CD4-positive, alpha-beta T cell treated with Interleukin-4 for 1 hour (primary cell): ENCODE measurements around the gene GUCA2B.
A peak's percentile ranks its signal among the peaks of the same experiment; 100 is the strongest.

Experiments
- DNase-seq, 2 donors: peaks; one replicate each; pipeline ENCODE4 v3.0.0-alpha.2; 2020 to 2022

Gene GUCA2B

DNA sequence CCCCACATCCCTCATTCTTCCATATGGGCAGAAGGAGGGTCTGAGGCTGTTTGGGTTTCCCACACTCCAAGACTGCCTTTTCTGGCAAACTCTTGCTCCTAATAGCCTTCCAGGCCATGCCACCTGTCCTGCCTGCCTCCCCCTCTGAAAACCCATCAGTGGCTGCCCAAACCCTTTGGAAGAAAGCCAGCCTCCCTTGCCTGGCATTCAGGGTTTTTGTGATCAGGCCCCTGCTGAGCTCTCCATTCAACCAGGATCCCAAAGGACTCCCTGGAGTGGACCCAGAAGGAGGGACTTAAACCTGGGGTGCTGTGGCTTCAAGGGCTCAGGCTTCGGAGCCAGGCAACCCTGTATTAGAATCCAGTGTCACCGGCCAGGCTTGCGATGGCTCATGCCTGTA is 15.6 kb downstream of the GUCA2B start:
- DNase-seq, result no peak

DNA sequence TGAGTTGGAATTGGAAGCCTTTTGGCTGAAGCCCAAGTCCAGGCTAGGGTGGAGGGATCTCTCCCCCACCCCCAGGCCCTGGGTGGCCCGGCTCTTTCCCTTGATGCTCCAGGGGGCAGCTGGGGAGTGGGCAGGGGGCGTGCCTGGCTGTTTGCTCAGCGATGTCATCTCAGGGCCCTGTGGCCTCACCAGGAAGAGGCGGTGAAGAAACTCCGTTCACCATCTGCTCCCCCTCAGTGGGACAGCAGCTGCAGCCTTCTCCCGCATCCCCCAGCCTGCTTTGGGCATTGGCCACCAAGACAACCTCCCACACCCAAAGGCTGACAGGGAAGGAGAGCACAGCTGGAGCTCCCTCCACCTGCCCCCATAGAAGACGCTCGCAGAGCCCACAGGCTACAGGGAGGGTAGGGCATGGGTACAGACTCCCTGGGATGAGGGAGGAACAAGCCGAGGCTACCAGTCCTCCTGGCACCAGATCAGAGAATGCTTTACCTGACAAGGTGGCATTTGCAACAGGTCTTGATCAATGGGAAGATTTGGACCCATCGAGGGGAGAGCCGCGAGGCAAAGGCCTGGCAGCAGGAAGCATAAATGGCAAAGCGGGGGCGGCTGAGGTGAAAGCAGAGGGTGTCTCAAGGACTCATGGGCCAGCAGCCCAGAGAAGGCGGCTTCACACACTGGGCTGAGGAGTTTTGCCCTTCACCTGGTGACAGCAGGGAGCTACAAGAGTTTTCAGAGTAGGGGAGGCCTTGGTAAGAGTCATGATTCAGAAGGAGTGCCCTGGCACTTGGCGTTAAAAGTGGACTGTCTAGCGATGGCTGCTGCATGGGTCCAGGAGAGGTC is 17.8 kb downstream of the GUCA2B start:
- DNase-seq, result no peak

DNA sequence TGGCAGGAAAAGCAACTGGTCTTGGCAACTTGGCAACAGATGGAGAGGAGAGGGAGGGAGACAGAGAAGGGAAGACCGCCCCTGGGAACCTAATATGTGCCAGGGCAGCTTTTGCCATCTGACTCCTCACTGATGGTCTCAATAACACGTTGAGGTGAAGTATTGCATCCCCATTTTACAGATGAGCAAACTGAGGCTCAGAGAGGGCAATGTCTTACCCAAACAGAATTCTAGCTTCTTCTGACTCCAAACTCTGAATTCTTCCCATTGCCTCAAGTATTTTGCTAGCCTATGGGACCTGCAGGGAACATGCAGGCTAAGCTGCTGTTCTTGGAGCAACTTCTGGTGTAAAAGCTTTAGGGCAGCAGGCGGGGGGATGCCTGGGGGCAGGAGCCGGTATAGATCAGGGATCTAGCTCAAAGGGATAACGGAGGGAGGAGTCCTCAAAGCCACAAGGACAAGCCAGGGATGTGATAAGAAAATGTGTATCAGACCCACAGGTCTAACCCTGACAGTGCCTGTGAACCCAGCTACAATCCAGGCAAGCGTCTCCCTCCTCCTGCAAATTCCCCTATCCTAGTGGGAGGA is 18.6 kb downstream of the GUCA2B start:
- DNase-seq, result no peak

GRCh38 chr1:42172381-42173133 is 19.3 kb downstream of the GUCA2B start:
- no peak for DNase-seq

GRCh38 chr1:42173155-42173933 is 20.1 kb downstream of the GUCA2B start:
- peak; percentile 55 to 61 for DNase-seq

GRCh38 chr1:42173961-42174735 is 20.9 kb downstream of the GUCA2B start:
- no peak for DNase-seq

- DNase-seq, result no peak
These were observed 22.3 kb downstream of the GUCA2B start for GRCh38 chr1:42175314-42176054.

DNA sequence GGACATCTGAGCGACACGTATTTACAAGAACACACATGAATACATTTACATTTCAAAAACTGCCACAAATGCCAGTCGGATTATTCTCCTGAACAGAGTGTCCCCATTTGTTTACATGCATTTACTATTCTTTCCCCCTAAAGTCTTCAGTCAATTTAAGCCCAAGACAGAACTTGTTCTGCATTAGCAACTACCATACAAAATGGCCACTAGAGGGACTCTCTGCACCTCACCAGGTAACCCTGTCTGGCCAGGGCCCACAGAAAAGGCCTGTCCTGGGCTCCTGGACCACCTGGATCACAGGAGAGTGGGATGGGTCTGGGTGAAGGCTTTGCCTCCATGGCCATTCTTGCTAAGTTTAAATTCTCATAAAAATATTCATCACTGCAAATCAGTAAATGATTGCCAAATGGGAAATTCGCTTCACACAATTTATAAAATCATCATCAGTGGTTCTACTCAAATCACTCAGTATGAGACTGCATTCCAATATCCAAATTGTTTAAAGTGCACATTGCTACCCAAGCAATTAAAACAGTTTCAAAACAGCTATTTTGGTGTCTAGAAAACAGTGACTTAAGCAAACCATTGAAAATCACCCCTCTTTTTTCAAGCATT is 23.8 kb downstream of the GUCA2B start:
- peak in 1 of 2 donors; percentile 46 for DNase-seq

- no peak for DNase-seq
These were observed 24.4 kb downstream of the GUCA2B start for GRCh38 chr1:42177541-42177981.

DNA sequence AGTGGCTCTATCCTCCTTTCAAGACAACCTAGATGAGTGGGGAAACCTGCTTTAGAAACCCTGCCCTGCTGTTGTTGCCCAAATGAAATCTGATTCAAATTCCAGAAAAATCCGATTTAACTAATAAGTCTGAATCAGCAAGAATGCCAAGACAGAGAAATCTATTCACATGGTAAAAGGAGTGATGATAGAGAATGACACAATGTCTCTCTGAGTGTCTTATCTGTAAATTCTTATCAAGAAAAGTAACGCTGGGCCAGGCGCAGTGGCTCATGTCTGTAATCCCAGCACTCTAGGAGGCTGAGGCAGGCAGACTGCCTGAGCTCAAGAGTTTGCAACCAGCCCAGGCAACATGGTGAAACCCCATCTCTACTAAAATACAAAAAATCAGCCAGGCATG is 25.0 kb downstream of the GUCA2B start:
- DNase-seq, result no peak

GRCh38 chr1:42179275-42179674 is 26.1 kb downstream of the GUCA2B start:
- no peak for DNase-seq

GRCh38 chr1:42179900-42180329 is 26.7 kb downstream of the GUCA2B start:
- DNase-seq, result no peak

DNA sequence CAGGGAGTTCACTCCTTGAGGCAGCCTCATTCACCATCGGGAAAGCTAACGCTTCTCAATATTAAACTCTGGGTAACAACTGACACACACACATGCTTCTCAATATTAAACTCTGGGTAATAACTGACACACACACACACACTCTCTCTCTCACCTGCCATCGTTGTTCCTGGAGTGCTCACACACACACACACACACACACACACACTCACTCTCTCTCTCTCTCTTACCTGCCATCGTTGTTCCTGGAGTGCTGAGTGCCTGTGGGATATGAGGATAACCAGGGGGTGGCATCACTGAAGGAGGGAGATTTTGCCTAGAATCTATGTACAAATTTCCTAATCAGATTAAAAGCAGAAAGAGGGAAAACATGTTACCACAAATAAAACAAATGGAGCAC is 28.5 kb downstream of the GUCA2B start:
- DNase-seq, result no peak

GRCh38 chr1:42183210-42183956 is 30.2 kb downstream of the GUCA2B start:
- no peak for DNase-seq

- no peak for DNase-seq
These were observed 30.7 kb downstream of the GUCA2B start for GRCh38 chr1:42183957-42184268.

- no peak for DNase-seq
These were observed 31.4 kb downstream of the GUCA2B start for GRCh38 chr1:42184616-42185015.

DNA sequence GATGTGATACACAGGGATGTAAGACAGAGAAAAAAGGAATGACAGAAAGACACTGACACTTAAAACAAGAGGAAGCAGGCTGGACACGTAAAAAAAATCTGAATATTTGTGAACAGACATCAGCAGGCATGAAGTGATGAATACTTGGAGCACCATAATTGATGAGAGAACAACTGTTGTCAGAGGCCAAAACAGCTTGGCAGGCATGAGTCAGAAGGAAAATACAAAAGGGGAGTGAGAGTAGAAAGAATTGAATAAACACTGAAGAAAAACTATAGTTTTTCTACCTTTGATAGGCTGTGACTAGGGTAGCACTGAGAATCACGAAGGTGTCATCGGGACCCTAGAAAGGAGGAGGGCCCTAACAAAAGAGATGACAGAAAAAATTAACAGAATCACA is 32.9 kb downstream of the GUCA2B start:
- no peak for DNase-seq

- no peak for DNase-seq
These were observed 37.0 kb downstream of the GUCA2B start for GRCh38 chr1:42189931-42190853.

GRCh38 chr1:42191319-42191718 is 38.1 kb downstream of the GUCA2B start:
- DNase-seq, result no peak
